ENCODE results near the gene ARHGAP10.

GRCh38 chr4:147693218-147693617, 38.7 kb upstream of the ARHGAP10 start:
- TF ChIP-seq CTCF (IDR thresholded peaks at IDR 0.05; ENCODE audit: low read depth, low read length, poor library complexity, severe bottlenecking) (no peak), EZH2phosphoT487 (IDR thresholded peaks at IDR 0.05; ENCODE audit: borderline replicate concordance, low read length) (no peak)
